ENCODE data around the gene RFX8. TPM values are rescaled to one million over a fixed set of nuclear protein-coding genes. Genes with fewer than 3 reads are reported as not detected.

The RFX8 gene
- total and polyA plus RNA-seq, 8 donors = 0.13 to 0.92 TPM; not detected in 6

DNA sequence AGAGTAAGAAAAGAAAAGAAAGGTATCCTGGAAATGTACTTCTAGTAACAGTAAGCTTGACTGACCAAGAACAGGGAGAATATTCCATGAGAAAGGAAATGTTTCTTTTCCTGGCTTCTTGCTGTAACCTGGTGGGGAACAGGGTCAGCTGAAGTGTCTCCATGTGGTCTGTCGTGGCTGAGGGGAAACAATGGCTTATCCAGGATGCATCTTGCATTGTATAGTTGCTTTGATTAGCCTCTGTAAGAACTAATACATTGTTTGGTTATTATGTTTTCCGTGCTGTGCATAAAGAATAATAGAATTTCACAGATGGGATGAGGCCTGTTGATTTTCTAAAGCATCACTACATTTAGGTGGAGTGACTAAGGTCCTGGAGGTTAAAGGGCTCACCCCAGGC, 92.5 kb downstream of the RFX8 start:
- TF ChIP-seq CTCF (IDR thresholded peaks at IDR 0.05) (no peak), POLR2A (IDR thresholded peaks at IDR 0.05) (no peak), EP300 (IDR thresholded peaks at IDR 0.05) (no peak)
- intact Hi-C loops (cut with DNase I; ENCODE audit: low total_unique reads) = no loop called here
- no peak overlapping the region for H3K27ac ChIP-seq
- no peak for DNase-seq
- no peaks in the 10 kb centered on the region for H3K36me3 ChIP-seq
- peaks cover 7 to 14% (median 12%) of the 10 kb centered on the region in 4 donors for H3K4me1 ChIP-seq
- H3K27me3 ChIP-seq = peaks cover 0 to 45% (median 23%) of the 10 kb centered on the region in 3 donors
- 68 to 86% (median 85%) methylated on average over 2 of the region's 2 CpGs for WGBS, 5 donors
- H3K4me3 ChIP-seq = no peak overlapping the region
- H3K9me3 ChIP-seq = no peaks in the 10 kb centered on the region

GRCh38 chr2:101380376-101380775, 94.5 kb downstream of the RFX8 start:
- 72 to 80% (median 79%) methylated on average over 11 of the region's 11 CpGs for WGBS, 5 donors
- Histone ChIP-seq H3K9me3 (no peaks in the 10 kb centered on the region), H3K36me3 (no peaks in the 10 kb centered on the region), H3K27me3 (peaks cover 0 to 24% (median 4%) of the 10 kb centered on the region in 3 donors), H3K27ac (no peak overlapping the region), H3K4me1 (no peaks in the 10 kb centered on the region), H3K4me3 (no peak overlapping the region)
- no peak for TF ChIP-seq EP300 (IDR thresholded peaks at IDR 0.05)
- intact Hi-C loops (cut with DNase I; ENCODE audit: low total_unique reads) = no loop called here
- no peak for DNase-seq

GRCh38 chr2:101379091-101379490, 95.8 kb downstream of the RFX8 start:
- no peak for TF ChIP-seq CTCF (IDR thresholded peaks at IDR 0.05)
- no peak for TF ChIP-seq POLR2A (IDR thresholded peaks at IDR 0.05)
- TF ChIP-seq EP300 (IDR thresholded peaks at IDR 0.05) = no peak
- TF ChIP-seq POLR2AphosphoS5 (IDR thresholded peaks at IDR 0.05) = no peak
- Histone ChIP-seq H3K36me3 (no peaks in the 10 kb centered on the region), H3K4me3 (no peak overlapping the region), H3K27ac (no peak overlapping the region), H3K27me3 (peaks cover 0 to 11% (median 0%) of the 10 kb centered on the region in 3 donors), H3K9me3 (no peaks in the 10 kb centered on the region), H3K4me1 (no peaks in the 10 kb centered on the region)
- no peak for DNase-seq
- intact Hi-C loops (cut with DNase I; ENCODE audit: low total_unique reads) = no loop called here
- WGBS, 5 donors = 95 to 98% (median 97%) methylated on average over 2 of the region's 2 CpGs

DNA sequence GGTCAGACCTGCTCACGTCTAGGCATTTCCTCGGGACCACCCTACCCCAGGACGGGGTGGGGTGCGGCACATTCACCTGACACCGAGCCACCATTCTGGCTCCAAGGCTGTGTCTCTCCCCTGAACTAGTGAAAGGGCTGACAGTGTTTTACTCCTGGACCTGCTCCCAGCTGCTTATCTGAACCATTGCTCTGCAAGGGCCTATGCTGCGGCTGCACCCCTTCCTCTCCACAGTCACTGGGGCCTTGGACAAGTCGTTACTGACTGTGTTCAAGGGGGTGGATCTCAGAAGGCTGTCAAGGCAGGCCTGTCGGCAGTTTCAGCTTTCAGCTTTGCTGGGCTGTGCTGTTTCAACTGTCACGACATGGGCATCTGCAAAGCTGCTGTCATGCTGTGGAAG, 99.3 kb downstream of the RFX8 start:
- H3K9me3 ChIP-seq = no peaks in the 10 kb centered on the region
- no peaks in the 10 kb centered on the region for H3K27me3 ChIP-seq
- no peak overlapping the region for H3K4me3 ChIP-seq
- no peaks in the 10 kb centered on the region for H3K4me1 ChIP-seq
- H3K36me3 ChIP-seq = no peaks in the 10 kb centered on the region
- intact Hi-C loops (cut with DNase I; ENCODE audit: low total_unique reads) = no loop called here
- DNase-seq = no peak
- H3K27ac ChIP-seq = no peak overlapping the region
- WGBS, 5 donors = 29 to 55% (median 52%) methylated on average over 9 of the region's 9 CpGs
- TF ChIP-seq EP300 (IDR thresholded peaks at IDR 0.05) = no peak
- no peak for TF ChIP-seq POLR2A (IDR thresholded peaks at IDR 0.05)
- no peak for TF ChIP-seq POLR2AphosphoS5 (IDR thresholded peaks at IDR 0.05)
- TF ChIP-seq CTCF (IDR thresholded peaks at IDR 0.05) = no peak

- H3K4me3 ChIP-seq = no peak overlapping the region
- no peak for TF ChIP-seq EP300 (IDR thresholded peaks at IDR 0.05)
- TF ChIP-seq POLR2AphosphoS5 (IDR thresholded peaks at IDR 0.05) = no peak
- TF ChIP-seq POLR2A (IDR thresholded peaks at IDR 0.05) = no peak
- TF ChIP-seq CTCF (IDR thresholded peaks at IDR 0.05) = no peak
- no peaks in the 10 kb centered on the region for H3K9me3 ChIP-seq
- intact Hi-C loops (cut with DNase I; ENCODE audit: low total_unique reads) = no loop called here
- 75 to 95% (median 81%) methylated on average over 7 of the region's 7 CpGs for WGBS, 5 donors
- no peaks in the 10 kb centered on the region for H3K36me3 ChIP-seq
- H3K27ac ChIP-seq = no peak overlapping the region
- H3K4me1 ChIP-seq = no peaks in the 10 kb centered on the region
- no peak for DNase-seq
- H3K27me3 ChIP-seq = no peaks in the 10 kb centered on the region
Observed at GRCh38 chr2:101374821-101375561, 99.9 kb downstream of the RFX8 start.

Measured in stomach (tissue), 9 donors.